ENCODE measurements around the gene LMAN2L. TPM values are rescaled to one million over a fixed set of nuclear protein-coding genes. Genes with fewer than 3 reads are reported as not detected.

The LMAN2L gene
- total and polyA plus RNA-seq, 2 of the 8 experiments (the other 6 are each of a cell fraction or from before 2014, with no cell fraction given), result 14.3 to 17.6 TPM

DNA sequence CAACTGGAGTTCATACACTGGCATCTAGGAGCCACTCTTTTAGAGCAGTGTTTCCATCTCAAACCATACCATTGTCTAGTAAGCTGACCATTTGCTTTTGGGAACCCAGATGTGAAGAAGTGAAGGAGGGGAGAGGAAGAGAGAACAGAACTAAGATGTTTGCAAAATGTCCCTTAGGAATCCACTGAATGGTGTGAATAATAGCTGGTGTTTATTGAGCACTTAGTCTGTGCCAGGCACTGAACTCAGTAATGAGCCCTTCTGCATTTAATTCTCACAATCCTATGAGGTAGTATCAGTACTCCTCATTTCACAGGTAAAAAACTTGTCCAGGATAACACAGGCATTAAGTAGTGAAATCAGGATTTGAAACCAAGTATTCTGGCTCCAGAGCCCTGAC is 23.5 kb downstream of the LMAN2L start:
- Histone ChIP-seq H2BK12ac (ENCODE audit: low read depth, low read length) (no peak overlapping the region), H3K36me3 (ENCODE audit: control insufficient read depth in 2 of 4, insufficient read depth in 4 of 4, low read length in 3 of 4) (peaks cover 0 to 7% (median 4%) of the 10 kb centered on the region in 4 experiments; a peak in 4 of 8 replicates), H3K9ac (replicated peaks in 1 of 4; ENCODE audit: extremely low read depth in 1 of 4, low read depth in 3 of 4, low read length in 3 of 4) (no peak overlapping the region), H2AK5ac (ENCODE audit: low read depth, low read length) (no peak overlapping the region), H3K4ac (replicated peaks; ENCODE audit: insufficient read length, low read depth, low read length) (no peak overlapping the region), H2BK15ac (ENCODE audit: low read length) (no peak overlapping the region), H3K4me2 (ENCODE audit: insufficient read depth in 1 of 2, low read depth in 2 of 2, low read length in 2 of 2) (no peak overlapping the region), H2BK5ac (ENCODE audit: low read depth, low read length) (no peak overlapping the region), H3K14ac (ENCODE audit: insufficient read length) (no peak overlapping the region), H3K18ac (ENCODE audit: extremely low read depth, low read length) (no peak overlapping the region), H2AFZ (ENCODE audit: low read length) (no peak overlapping the region), H4K8ac (ENCODE audit: extremely low read depth, insufficient read depth, low read length) (no peak overlapping the region), H3K79me1 (ENCODE audit: low read depth, low read length) (peaks cover 4% of the 10 kb centered on the region; the same call in 1 of the 2 replicates), H3K9me3 (ENCODE audit: insufficient read depth in 2 of 2, low read depth in 1 of 2, low read length in 1 of 2) (no peaks in the 10 kb centered on the region), H3K56ac (replicated peaks; ENCODE audit: insufficient read length, low read depth, low read length) (no peak overlapping the region), H4K5ac (ENCODE audit: insufficient read length, low read depth, low read length) (no peak overlapping the region), H4K20me1 (replicated peaks in 1 of 2; ENCODE audit: control insufficient read depth in 1 of 2, insufficient read depth in 2 of 2, low read length in 2 of 2) (peaks cover 0 to 7% of the 10 kb centered on the region in 2 experiments), H3K4me3 (ENCODE audit: extremely low read depth in 1 of 4, insufficient read depth in 2 of 4, low read depth in 3 of 4, low read length in 4 of 4) (no peak overlapping the region), H3K27ac (ENCODE audit: low read depth, low read length) (no peak overlapping the region), H3K4me1 (replicated peaks in 1 of 4; ENCODE audit: control insufficient read depth in 3 of 4, insufficient read depth in 4 of 4, low read length in 3 of 4) (no peaks in the 10 kb centered on the region), H3K23ac (ENCODE audit: insufficient read length) (no peak overlapping the region), H4K91ac (replicated peaks; ENCODE audit: insufficient read length, low read length) (no peak overlapping the region), H2BK120ac (replicated peaks; ENCODE audit: low read depth, low read length) (no peak overlapping the region), H2BK20ac (ENCODE audit: low read length) (no peak overlapping the region), H3K23me2 (ENCODE audit: low read depth, low read length) (no peaks in the 10 kb centered on the region), H3K79me2 (ENCODE audit: control insufficient read depth in 1 of 2, insufficient read depth in 2 of 2, low read length in 2 of 2) (no peaks in the 10 kb centered on the region), H3K27me3 (replicated peaks in 1 of 4; ENCODE audit: control insufficient read depth in 3 of 4, extremely low read depth in 1 of 4, insufficient read depth in 3 of 4, low read length in 3 of 4) (no peaks in the 10 kb centered on the region; a peak in 1 of 7 replicates)
- TF ChIP-seq SP2 (IDR thresholded peaks at IDR 0.05; ENCODE audit: low read length) (no peak), RXRA (IDR thresholded peaks at IDR 0.05; ENCODE audit: insufficient read depth, low read depth, low read length) (no peak), POU5F1 (IDR thresholded peaks at IDR 0.05; ENCODE audit: low read depth, low read length) (no peak), SIX5 (IDR thresholded peaks at IDR 0.05; ENCODE audit: low read depth, low read length) (no peak), RFX5 (IDR thresholded peaks at IDR 0.05; ENCODE audit: borderline replicate concordance, low read depth, low read length) (no peak)
- ChIA-PET POLR2A (ENCODE audit: partially characterized antibody) (no interaction called here), CTCF (ENCODE audit: partially characterized antibody) (no interaction called here)
- no peak for DNase-seq (ENCODE audit: low read depth in 1 of 2, low spot score in 2 of 2)
- no peak for FAIRE-seq

Measured in H1 (cell line).